GM21381 (cell line): ENCODE measurements around the gene FOXS1.

ENCODE experiments used
- ATAC-seq: cut with Tn5 transposase; IDR thresholded peaks from one replicate; pipeline ENCODE4 v1.9.1; 2021; ENCODE audit warnings: mild to moderate bottlenecking, moderate library complexity; ENCODE audit not compliant: unreplicated experiment

Gene FOXS1

DNA sequence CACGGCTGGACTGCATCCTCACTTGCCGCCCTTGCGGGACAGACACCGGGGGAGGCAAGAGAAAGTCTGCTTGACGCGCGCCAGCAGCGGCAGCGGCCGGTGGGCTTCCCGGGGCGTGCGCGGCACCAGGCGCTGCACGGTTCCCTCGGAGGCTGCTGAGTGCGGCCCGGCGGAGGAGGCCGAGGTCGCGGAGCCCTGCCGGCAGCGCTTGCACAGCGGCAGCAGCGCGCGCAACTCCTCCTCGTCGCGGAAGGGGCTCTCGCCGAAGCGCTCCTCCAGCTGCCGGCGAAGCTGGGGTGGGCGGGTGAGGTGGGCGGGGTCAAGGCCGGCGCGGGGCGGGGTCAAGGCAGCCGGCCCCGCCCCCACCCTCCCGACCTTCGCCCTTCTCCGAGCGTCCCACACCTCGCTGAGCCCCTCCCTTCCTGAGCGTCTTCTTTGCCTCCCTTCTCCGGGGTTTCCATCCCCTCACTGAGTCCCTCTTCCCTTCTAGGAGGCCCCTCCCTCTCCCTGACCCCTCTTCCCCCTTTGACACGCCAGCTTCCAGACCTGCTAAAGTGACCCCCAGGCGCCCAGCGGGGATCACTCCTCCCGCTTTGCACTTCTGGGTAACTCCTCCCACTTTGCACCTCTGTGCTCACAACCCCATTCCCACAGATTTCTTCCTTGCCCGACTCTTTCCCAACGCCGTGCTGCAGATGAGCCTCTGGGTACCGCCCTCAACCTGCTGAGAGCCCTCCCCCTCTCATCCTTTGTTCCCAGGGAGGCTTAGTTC, 16.2 kb upstream of the FOXS1 start:
- no peak for ATAC-seq

DNA sequence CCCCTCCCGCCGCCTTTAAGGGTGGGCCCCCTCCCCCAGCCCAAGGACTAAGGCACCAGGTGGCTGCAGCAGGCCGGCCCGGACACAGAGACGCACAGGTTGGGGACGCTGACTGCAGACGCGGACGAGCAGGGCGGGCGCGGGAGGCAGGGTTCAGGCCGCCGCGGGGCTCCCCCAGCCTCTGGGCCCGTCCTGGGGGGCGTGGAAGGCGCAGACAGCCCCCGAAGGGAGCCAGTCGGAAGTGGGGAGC, 15.7 kb upstream of the FOXS1 start:
- ATAC-seq, result no peak

DNA sequence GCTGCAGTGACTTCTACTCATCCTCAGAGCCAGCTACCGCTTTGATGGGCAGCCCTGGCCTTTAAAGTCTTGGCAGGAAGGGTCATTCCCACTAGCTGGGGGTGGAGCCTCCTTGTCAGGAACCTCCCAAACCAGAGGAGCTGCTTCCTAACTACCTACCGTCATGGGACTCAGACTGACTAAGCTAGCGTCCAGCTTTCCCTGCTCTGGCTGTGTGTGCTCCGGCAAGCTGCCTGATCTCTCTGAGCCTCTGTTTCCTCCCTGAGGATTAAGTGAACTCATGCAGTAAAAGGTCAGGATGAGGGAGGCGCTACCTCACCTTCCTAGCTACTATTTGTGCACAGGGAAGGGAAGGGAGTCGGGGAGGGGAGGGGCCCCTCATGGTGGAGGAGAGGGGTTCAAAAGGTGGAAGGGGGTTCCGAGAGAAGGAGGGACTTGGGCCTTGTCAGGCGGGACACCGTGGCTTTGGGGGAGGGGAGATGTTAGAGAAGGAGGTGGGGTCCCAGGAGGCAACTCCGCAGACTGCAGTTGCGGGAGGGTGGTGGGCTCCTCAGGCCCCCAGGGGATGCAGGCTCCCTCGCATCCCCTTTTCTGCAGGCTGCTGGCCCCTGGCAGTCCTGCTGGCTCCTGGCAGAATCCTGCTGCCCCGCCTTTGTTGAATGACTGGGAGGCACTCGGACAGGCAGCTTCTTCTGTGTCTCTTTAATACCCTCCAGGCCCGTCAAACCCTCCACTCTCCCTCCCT, 15.2 kb upstream of the FOXS1 start:
- ATAC-seq, result no peak

DNA sequence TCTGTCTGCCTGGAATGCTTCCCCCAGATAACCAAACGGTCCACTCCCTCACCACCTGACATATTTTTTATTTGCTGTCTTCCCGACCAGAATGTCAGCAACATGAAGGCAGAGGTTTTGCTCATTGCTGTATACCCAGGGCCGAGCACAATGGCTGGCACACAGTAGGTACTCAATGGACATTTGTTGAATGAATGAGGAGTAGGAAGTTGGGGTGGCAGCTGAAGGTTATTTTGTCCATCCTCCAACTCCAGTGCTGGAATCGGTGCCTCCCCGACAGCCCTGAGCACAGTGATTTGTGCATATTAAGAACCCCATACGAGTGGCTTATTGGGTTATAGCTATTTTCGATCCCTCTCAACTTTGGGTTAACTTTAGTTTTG, 14.6 kb upstream of the FOXS1 start:
- ATAC-seq, result no peak

DNA sequence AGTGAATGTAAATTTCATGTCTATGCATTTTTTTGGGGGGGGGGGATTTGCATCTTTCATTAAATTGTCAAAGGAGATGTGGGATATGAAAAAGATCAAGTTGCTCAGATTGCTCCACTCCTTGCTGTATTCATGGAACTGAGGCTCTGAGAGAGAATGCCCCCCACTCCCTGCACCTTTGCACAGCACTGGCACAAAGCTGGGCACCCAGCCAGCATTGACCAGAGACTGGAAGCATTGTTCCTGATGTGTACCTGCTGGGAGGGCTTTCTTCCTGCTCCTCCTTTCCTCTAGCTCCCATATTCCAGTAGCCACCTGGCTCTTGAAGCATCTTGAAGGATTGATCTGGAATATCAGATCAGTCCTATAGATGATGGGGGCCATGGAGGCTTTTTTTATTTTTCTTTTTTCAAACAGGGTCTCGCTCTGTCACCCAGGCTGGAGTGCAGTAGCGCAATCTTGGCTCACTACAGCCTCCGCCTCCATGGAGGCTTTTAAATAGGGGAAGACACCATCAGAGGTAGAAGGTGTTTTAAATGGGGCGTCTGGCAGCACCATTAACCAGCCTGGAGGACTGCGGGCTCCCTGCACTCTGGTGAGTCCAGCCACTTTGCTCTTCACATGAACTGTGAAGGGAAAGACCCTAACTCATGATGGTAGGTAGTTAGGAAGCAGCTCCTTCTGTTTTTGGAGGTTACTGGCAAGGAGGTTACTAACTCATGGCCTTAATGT, 14.0 kb upstream of the FOXS1 start:
- ATAC-seq, result no peak

DNA sequence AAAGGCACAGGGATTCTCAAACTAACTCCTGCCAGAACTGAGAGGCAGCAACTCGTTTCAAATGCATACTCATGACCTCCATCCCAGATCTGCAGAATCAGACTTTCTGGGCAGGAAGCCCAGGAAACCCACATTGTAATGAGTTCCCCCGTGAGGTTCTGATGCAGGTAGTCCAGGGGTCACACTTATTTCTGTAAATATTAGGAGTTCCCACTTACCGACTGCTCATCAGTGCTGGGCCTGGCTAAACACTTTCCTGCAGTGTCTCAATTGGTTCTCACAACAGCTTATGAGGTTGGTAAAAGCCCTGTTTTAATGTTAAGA, 13.3 kb upstream of the FOXS1 start:
- ATAC-seq, result no peak

DNA sequence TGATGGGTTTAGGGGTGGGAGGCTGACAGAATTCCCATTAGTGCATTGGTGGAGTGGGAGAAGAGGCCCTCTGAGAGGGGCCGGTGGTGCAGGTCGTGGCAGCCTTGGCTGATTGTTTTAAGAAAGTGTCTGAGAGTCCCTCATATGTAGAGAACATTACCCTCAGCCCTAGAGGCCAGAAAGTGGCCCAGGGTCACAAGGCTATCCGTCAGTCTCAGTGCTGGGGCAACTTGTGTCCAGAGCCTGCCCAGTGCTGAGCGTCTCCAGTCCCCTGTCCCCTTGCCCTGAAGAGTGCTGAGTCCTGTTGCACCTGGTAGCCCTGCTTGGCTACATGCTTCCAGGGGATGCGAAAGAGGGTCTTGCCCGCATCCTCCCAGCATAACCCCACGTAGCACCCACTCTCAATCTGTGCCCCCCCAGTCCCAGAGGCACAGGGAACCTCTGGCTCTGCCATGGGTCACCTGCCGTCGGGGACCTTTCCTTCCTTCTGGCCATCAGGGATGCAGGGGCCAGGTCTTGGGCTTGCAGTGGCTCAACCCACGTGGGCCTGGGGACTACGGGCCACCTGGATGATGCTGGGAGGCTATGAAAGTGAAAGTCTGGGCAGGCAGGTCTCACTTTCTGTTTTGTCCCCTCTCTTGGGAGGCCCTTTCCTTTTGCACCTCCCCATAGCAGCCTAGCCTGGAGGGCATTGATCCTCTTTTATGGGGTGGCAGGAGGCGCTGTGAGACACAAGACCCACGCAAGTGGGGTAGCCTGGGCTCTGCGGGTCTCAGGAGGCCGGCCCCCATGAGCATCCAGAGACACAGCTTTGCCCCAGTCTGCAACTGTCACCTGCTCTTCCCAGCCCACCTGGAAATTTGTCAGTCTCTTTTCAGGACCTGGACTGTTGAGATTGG, 12.7 kb upstream of the FOXS1 start:
- peak; percentile 69 for ATAC-seq

DNA sequence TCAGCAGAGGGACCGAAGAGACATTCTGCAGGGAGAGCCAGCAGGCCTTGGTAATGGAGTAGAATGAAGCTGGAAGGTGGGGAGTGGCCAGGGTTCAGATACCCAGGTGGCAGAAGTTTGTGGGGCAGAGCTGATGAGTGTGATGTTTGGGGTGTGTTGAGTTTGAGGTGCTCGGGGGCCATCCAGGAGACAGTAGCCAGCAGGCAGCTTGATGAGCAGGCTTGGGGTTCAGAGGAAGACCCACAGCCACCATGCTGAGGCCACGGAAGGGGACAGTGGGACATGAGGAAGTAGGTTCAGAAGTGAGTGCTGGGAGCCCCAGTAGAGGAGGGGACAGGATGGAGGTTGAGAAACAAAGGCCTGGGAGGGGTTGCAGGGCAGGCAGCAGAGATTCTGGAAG, 11.1 kb upstream of the FOXS1 start:
- ATAC-seq, result no peak

DNA sequence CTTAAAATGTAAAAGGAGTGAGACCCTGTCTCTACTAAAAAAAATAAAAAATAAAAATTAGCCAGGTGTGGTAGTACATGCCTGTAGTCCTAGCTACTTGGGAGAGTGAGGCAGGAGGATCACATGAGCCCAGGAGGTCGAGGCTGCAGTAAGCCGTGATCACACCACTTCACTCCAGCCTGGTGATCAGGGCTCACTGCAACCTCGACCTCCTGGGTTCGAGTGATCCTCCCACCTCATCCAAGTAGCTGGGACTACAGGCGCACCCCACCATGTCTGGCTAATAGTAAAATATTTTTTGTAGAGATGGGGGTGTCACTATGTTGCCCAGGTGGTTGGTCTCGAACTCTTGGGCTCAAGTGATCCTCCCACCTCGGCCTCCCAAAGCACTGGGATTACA, 8.1 kb upstream of the FOXS1 start:
- no peak for ATAC-seq

DNA sequence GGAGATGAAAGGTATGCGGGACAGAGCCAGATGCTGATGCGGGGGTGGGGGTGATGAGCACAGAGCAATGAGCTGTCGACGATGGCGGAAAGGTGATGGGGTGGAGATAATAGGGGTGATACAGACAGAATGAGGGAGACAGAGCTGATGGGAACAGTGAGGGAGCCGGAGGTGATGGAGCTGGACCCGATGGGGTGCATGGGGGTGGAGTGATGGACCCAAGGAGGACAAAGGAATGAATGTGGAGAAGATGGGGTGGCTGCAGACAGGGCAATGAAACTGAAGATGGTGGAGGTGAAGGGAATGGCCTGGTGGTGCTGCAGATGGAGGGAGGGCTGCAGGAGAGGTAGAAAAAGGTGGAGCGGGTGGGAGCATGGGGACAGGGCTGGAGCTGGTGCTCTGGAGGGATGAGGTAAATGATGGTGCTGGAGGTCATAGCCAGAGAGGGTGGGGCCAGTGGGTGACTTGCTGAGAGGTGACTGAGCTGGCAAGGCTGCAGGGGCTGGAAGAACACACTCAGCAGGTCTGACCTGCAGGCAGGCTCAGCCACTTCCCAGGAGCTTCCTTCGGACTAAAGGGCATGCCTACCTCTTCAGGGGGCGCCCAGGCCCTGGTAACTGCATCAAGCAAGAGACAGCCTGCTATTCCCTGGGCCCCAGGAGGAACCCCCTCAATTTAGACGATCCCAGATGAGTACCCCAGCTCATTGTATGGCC, 6.0 kb upstream of the FOXS1 start:
- no peak for ATAC-seq

DNA sequence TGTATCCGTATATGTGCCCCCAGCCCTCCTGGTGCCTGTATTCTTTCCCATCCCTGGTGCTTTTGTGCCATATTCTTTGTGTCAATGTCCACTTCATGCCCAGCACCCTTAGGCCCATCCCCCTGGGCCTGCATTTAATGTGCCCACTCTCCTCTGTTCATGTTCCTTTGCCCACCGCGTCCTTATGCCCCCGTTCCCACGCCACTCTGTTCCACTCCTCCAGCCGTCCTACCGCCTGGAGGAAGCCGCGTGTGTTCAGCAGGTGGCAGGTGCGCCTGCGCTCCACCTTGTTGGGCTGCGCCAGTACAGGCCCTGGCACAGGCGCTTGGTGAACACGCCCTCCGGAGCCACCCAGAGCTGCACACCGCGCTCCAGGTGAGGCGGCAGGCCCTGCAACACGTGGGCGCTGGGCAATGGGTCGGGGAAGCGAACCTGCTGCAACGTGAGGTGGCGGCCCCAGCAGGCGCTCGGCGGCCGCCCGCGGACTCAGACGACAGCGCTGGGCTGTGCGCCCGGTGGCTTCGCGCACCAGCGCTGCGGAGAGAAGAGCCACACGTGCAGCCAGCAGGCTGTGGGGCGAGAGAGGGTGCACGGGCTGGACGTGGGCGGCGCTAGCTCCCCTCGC, 4.0 kb upstream of the FOXS1 start:
- ATAC-seq, result no peak

DNA sequence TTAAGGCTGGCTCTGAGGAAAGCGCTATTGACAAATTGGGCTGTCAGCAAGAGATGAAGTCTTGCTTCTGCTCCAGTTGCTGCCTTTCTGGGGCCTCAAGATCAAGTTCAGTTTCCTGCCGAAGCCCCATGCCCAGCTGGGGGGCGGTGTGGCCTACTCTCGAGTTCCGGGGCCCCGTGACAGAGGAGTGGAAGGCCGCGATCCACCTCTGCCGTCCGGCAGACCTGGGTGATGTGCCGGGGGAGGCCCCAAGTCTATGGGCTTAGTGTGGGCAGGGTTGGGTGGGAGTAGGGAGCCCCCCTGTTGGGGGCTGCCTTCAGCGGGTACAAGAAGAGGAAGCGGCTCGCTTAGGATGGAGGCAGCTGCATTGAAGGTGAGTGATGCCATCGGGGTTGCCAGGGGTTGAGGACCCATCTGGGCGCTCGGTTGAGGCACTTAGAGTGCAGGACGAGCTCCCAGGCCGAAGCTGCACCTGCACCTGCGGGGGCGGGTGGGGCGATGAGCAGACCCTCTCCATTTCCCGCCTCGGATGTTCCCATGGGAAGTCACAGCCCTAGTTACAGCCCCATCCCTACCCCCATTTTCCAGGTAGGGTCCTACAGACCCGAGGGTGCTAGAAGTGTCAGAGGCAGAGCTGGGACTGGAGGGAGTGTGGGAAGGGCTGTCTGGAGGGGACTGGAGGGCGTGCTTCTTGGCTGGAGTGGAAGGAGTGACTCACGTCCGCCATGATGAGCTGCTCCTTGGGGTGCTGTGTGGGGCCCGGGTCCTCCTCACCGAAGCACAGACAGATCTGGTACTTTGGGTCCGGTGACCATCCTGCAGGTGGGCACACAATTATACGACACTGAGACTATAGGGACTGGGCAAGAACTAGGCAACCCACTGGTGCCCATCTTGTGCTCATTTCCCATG, 2.9 kb upstream of the FOXS1 start:
- ATAC-seq, result no peak

DNA sequence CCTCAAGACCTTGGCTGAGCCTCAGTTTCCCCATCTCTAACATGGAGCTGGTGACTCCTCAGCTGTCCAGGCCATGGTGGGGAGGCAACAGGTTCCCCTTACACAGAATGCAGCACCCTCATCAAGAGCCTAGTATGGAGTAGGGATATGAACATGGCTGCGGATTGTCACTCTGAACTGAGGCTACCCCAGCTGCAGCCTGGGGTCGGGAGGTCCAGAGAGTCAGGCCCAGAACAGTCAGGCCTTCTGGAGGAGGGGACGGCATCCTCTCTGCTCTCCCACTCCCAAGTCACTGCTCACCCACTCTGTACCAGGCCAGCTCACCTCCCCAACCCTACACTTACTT, 1.4 kb upstream of the FOXS1 start:
- ATAC-seq, result no peak

DNA sequence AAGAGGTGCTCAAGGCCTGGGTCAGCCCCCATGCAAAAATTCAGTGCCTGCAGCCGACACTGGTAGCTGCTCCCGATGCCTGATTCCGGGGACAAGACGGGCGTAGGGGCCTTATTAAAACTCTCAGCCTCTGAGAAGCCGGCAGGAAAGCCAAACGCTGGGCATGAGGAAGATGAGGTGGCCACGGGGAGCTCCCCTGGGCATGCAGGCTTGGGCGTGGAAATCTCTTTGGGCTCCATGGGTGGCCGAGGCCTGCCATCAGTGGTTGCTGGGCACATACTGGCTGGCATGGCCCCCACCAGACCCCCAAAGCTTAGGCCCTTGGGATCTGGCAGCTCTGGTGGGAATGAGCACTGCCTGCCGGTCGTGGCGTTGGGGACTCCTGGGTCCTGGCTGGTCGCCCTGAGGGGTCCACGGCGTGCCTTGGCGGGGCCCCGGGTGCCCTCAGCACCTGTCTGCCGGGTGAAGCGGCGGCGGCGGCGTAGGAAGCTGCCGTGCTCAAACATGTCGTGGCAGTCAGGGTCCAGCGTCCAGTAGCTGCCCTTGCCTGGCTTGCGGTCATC, 586 bp downstream of the FOXS1 start:
- ATAC-seq, result no peak

DNA sequence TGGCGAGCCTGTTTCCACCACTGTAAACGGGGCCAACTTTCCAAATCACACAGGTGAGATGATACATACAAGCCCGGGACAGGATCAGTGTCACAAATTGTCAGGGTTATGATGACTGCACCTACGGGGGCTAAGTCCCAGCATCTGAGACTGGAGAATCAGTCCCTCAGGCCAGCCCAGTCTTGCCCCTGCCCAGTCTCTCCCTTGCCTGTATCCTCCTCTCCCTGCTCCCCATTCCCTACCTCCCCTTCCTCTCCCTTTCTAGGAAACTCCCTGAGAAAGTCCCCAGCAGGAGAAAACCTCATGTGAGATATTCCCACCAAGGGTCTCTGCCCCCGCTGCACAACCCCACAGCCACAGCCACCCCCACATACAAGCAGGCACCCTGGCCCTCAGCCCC, 1.5 kb downstream of the FOXS1 start:
- ATAC-seq, result no peak

DNA sequence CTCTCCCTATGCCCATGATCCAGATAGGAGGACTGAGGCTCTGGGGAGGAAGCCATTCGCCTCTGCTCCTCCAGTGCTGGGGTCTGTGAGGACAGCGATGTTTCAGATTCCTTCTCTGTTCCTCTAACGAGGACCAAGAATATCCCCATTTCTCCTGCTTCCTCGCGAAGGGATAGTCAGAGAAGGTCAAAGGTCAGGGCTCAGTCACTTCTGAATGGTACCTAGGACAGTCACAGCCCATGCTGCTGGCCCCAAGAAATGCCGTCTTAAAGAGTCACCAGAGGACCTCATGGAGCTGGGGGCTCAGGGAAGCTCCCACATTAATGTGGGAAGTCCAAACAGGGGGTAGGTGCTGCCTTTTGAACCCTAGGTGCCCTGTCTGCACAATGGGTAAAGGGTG, 2.1 kb downstream of the FOXS1 start:
- no peak for ATAC-seq

DNA sequence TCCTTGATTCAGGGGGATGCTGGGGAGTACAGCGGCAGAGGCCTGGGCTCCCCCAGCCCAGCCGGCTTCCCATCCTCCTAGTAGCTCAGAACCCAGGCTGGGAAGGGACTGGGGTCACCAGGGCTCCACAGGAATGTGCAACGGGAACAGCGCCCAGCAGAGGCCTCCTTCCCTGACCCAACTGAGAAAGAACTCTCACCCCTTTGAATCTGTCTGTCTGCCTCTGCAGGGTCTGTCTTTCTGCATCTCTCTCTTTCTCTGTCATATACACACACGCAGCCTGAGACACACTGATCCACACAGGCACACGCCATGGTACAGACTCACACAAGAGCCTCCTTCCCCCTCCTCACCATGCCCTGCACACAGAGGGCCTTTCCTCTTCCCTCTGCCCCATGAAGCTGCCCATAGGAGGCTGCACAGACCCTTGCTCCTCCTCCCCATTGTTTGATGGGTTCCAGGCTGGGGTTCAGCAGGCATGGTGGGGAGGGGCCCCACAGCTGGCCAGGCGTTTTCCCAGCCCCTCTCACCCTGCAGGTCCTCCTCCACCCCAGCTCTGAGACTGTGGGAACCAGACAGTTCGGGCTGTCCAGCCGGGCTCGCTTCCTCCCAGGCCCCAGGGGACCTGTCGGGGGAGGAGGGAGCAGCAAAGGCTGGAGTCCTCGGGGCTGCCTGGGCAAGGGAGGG, 2.8 kb downstream of the FOXS1 start:
- no peak for ATAC-seq

DNA sequence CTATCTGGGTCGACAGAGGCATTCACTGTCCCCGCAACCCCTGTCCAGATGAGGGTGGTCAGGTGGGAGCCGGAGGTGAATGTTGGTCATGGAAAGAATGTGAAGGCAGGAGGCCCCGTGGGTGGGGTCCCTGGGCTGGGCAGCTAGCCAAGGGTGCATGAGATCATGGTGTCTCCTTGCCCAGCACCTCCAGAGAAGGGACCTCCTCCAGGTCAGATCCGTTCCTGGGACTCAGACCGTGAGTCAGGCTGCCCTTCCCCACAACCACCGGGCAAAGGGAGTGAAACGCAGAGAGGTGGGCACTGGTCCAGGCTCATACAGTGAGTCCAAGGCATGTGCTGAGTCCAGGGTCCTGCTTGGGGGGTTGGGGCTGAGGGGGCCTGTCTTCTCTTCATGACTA, 3.5 kb downstream of the FOXS1 start:
- ATAC-seq, result no peak
